ENCODE data around the gene DGKQ.
A peak's percentile ranks its signal among the peaks of the same experiment; 100 is the strongest.
"Not testable (repeated sequence)": the region's sequence is repeated elsewhere in the genome, so short reads cannot be mapped to it uniquely, and the experiment has no call there.

DGKQ gene

DNA sequence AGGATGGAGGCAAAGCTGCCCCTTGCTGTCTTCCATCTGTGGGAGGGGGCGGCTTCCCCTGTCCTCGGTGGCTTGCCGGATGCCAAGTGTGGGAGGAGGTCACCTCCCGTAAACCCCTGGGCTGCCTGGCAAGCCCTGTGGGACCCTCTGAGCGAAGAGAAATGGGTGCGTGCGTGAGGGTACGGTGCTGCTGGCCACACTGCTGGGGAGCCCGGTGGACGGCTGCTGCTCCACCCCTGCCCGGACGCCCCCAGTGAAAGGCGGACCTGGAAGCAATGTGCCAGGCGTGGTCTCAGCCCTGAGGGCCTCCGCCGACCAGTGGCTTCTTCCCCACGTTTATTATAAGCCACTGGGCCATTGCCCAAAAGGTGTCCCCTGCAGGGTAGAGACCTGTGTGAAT, 8.9 kb upstream of the DGKQ start:
- FAIRE-seq (no peak), DNase-seq (ENCODE audit: low spot score) (no peak)

GRCh38 chr4:978957-979701, 5.8 kb upstream of the DGKQ start:
- no peak for DNase-seq (ENCODE audit: low spot score)
- no peak for FAIRE-seq

- FAIRE-seq; DNase-seq (ENCODE audit: low spot score): not testable (repeated sequence)
These were observed 2.6 kb upstream of the DGKQ start for GRCh38 chr4:976016-976415.

GRCh38 chr4:974668-975067, 1.3 kb upstream of the DGKQ start:
- DNase-seq (ENCODE audit: low spot score) = no peak
- FAIRE-seq = no peak

- peak; percentile 39 for DNase-seq (ENCODE audit: low spot score)
- FAIRE-seq = no peak
These were observed 531 bp downstream of the DGKQ start for GRCh38 chr4:972651-973424.

GRCh38 chr4:971666-972500, 1.5 kb downstream of the DGKQ start:
- FAIRE-seq (no peak), DNase-seq (ENCODE audit: low spot score) (no peak)

GRCh38 chr4:970854-971520, 2.4 kb downstream of the DGKQ start:
- DNase-seq (ENCODE audit: low spot score) = no peak

DNA sequence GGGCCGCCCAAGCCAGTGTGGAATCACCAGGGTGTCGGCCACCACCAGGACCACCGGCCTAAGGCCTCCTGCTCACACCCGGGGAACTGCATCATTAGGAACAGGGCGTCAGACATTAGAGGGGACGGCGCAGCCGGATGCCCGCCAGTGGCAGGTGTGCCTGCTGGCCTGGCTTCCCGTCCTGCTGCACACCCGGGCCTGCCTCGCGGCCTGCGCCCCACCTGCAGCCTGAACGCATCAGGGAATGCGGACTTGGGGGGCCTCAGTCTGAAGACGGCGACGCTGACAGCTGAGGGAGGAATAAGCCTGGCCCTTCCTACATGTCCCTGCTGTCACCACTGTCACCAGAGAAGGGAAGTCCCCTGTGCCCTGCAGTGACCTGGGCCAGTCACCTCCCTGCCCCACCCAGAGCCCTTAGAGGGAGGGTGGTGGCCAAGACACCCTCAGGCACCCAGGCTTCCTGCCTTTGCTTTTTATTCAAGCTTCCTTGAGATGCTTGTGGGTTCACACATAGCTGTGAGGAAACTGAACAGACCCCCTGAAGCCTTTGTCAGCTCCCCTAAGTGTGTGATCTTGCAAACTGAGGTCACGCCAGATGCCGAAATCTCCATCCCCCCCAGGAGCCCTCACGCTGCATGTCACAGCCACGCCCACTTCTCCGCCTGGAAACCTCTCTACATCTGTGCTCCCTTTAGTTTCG, 3.2 kb downstream of the DGKQ start:
- DNase-seq (ENCODE audit: low spot score) (no peak), FAIRE-seq (no peak)

More at GRCh38 chr4:970854-971520, 2.4 kb downstream of the DGKQ start:
- no peak for FAIRE-seq

DNA sequence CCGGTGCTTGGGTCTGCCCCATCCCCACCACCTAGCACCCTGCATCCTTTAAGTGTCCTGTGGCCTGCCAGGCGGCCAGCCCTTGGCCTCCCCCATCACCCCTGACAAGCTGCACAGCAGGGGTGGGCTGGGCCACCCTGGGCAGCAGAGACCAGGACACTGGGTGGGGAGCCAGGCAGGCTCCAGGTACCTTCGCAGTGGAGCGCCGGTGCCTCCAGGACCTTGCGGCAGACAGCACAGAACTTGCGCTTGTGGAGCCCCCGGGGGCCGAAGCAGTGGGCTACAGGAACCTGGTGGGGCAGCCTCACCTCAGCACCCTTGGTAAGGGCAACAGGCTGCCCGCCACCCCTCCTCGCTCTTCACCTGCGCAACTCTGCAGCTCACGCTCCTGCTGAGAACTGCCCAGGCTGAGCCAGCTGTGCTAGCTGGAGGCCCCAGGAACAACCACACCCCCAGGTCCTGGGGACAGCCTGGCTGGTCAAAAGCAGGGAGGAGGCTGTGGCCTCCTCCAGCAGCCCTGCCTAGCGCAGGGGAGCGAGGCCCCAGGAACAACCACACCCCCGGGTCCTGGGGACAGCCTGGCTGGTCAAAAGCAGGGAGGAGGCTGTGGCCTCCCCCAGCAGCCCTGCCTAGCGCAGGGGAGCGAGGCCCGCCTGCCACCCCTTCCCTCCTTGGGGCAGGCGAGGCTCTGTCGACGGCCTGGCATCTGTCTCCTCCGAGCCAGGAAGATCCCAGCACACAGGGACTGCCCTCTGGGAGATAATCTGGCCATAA, 4.6 kb downstream of the DGKQ start:
- FAIRE-seq (no peak), DNase-seq (ENCODE audit: low spot score) (no peak)

GRCh38 chr4:968221-968620, 5.1 kb downstream of the DGKQ start:
- DNase-seq (ENCODE audit: low spot score) = no peak
- no peak for FAIRE-seq

- FAIRE-seq (no peak), DNase-seq (ENCODE audit: low spot score) (no peak)
These were observed 6.0 kb downstream of the DGKQ start for GRCh38 chr4:967113-968104.

DNA sequence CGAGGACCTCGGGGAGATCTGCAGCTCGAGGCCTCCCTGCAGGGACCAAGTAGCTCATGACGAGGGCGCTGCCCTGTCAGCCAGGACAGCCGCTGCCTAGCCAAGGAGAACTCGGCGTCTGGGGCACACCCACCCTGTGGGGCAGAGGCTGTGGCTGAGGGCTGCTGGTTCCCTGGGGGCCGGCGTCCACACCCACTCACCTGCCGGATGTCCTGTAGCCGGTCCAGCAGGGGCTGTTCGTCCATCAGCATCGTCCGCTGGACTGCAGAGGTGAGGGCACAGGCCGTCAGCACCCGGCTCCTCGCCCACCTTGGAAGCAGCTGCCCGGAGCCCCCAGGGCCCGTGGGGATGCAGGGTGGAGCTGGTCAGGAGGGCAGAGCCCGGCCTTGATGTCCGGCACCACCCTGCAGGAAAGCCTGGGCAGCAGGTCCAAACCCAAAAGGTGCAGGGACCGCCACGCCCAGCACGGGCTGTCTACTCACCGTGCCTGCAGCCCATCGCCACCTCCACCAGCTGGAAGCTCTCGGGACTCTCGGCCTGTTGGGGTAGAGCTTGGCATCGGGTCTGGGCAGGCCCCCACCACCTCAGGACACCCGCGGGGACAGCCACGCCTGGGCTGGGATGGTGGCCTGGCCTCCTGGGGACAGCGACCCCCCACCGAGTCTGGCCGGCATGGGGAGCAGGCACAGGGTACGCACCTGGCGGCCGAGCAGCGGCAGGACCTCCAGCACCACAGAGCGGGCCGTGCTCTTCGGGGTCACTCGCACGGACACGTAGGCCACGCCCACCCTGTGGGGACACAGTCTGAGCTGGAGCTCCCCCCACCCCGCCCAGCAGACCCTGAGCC, 6.9 kb downstream of the DGKQ start:
- DNase-seq (ENCODE audit: low spot score) = no peak
- FAIRE-seq = no peak

- DNase-seq (ENCODE audit: low spot score) (no peak), FAIRE-seq (no peak)
These were observed 7.6 kb downstream of the DGKQ start for GRCh38 chr4:965766-966134.

DNA sequence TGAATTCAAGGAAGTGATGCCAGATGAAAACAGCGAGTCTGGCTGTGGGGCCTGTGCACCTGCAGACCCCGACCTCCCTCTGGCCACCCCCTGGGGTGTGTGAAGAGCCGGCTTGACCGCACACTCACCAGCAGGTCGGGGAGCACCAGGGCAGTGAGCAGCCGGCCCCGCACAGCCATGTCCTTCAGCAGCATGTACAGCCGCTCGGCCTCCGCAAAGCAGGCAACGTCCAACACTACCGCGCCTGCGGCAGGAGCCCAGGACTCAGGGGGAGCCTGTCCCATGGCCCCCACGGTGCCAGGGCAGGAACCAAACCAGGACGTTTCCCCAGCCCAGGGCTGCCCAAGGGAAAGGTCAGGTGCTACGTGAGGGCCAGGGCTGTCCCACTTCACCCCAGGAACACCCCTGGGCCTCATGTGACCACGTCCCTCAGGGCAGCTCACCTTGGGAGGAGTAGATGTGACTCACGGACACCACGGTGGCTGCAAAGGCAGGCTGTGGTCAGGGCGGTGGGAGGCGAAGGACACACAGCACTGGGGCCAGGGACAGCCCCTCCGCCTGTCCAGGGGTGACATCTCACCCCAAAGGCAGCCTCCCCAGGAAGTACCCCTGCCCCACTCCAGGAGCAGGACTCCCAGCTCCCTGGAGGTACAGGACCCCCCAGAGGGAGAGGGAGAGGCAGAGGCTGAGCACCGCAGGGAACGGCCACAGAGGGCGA, 8.2 kb downstream of the DGKQ start:
- DNase-seq (ENCODE audit: low spot score) (no peak), FAIRE-seq (no peak)

- no peak for FAIRE-seq
These were observed 8.9 kb downstream of the DGKQ start for GRCh38 chr4:964346-965025.

More at GRCh38 chr4:964346-965025, 8.9 kb downstream of the DGKQ start:
- no peak for DNase-seq (ENCODE audit: low spot score)

Data from urothelium cell line (cell line).